GM19455 (cell line): ENCODE data around the gene SCAF11.

Experiments used
- ATAC-seq: cut with Tn5 transposase; IDR thresholded peaks from one replicate; pipeline ENCODE4 v1.9.1; 2021; ENCODE audit not compliant: unreplicated experiment

SCAF11 gene

DNA sequence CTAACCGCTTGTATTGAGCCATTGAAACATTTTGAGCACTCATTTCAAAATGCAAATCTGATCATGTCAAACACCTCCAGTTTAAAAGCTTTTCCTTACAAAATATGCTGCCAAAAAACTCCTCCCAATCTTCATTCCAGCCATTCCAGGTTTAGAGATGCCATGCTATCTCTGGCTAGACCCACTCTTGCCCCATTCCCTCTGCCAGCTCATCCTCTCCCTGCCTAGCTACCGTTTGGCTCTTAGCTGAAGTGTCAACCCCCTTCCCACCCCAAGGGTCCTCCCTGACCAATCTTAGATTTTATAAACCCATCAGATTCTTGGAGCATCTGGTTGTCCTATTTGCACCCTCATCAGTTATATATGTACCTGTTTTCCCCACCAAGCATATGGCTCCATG is 75.0 kb downstream of the SCAF11 start:
- ATAC-seq: no peak

DNA sequence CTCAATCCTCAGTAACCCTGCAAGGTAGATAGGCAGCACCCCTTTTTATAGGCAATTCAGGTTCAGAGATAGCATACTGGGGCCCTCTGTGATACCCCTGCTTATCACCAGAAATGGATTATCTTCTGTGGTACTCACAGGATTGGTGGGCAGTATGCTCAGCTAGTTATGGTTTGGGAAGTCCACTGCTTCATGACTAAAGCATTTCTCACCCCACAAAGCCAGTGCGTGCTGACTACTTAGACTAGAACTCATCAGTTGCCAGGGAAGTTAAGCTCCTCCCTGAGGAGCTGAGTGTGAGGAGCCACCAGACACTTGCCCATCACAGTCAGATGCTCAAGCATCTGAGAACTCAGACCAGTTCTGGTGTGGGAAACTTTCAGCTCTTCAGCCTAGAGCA is 76.3 kb downstream of the SCAF11 start:
- ATAC-seq: no peak

DNA sequence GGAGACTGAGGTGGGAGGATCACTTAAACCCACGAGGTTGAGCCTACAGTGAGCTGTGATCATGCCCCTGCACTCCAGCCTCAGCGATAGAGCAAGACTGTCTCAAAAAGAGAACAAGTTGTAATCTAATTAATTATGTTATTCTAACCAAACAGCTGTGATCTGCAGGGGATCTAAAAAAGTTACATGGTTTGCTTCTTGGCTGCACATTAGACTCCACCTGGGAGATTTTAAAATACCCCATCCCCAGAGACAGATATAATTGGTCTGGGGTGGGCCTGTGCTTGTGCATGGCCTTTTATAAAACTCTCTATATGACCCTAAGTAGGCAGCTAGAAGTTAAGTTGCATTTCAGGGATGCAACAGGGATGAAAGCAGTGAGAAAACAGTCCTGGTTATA is 76.7 kb downstream of the SCAF11 start:
- no peak for ATAC-seq

DNA sequence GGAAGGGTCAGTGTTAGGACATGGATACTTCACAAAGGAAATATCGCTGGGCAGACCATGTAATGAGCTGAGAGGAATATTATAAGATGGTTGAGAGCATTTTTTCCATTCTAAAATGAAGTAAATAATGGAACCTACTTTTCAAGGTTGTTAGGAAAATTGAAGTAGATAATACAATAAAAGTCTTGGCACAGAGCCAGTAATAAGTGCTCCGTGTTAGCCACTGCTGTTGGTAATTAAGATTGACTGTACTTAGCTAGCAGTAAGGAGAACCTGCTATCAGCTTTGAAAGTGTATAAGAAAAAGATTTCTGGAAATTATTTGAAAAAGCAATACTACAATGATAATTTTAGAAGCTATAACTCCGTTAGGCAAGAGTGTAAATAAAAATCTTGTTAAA is 77.6 kb downstream of the SCAF11 start:
- ATAC-seq: no peak

DNA sequence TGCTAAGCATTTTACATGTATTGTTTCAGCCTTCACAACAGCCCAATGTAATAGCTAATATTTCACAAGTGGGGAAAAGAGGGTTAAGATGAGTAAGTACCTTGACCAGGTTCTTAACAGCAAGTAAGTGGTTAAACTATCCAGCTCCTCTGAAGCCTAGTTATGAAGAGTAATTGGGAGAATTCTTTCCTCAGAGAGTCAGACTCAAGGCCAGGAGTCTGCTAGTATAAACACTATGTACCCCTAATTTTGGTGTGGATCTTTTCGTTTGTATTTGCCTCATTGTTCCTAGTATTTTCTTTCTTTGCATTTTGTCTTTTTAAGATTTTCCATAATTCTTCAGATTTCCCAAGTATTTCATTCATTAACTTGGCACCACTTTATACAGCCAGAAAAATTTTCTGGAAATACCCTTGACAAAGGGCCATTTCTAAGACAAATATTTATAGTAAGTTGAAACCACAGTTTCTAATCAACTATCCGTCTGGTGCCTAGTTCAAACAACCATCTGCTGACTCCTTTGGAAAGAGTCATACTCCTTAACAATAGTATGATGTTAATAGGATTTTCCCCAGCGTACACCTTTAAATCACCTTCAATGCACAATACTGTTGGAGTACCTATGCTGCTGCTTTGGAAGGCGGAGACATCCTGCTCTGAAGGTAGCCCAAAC is 81.2 kb downstream of the SCAF11 start:
- ATAC-seq: no peak

DNA sequence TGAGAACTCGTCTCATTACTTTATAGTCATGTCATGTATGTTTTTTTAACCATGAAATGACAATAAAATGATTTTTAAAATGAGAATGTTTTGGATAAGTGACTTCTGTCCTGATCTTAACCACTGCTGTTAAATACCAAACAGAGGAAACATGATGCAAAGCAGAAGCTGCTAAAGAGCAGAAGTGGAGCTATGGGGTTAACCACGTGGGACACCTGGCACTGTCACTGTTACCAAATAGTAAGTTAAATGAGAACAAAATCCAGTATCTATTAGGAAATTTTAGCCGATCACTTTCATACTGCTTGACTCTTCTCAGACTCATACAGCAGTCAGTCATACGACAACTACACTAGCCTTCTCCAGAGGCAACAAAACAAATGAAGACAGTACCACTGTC is 82.4 kb downstream of the SCAF11 start:
- ATAC-seq: peak; percentile 71

DNA sequence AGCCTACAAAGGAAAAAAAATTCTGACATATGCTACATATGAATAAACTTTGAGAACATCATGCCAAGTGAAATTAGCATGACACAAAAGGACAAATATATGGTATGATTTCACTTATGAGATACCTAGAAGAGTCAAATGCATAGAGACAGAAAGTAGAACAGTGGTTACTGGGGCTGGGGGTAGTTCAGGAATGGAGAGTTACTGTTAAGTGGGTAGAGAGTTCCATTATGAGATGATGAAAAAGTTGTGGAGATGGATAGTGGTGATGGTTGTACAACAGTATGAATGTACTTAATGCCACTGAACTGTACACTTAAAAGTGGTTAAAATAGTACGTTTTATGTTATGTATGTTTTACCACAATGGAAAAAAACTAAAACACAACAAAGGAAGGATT is 92.3 kb downstream of the SCAF11 start:
- ATAC-seq: no peak

DNA sequence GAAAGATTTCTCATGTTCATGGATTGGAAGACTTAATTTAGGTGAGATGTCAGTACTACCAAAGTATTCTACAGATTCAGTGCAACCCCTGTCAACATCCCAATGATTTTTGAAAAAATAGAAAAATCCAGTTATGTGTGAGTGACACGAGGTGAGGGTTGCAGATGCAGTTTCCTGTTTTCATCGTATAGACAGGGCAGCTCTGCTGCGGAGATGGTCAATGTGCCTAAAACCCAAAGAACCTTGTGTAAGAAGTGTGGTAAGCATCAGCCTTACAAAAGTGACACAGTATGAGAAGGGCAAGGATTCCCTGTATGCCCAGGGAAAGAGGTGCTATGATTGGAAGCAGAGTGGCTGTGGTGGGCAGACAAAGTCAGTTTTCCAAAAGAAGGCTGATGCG is 94.4 kb downstream of the SCAF11 start:
- ATAC-seq: no peak

DNA sequence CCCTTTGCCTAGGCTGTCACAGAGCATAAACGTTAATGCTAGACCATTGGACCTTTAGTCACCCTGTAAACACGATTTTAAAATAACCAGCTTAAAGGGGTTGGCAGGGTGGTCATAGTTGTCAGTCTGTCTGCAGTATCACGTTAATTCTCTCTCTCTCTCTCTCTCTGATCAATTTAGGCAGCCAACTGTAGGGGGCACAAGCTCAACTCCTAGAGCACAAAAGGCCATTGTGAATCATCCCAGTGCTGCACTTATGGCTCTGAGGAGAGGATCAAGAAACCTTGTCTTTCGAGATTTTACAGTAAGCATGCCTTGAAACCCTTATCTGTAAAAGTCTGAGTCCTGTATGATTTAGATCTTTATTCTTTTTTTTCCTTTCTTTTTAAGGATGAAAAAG is 97.1 kb downstream of the SCAF11 start:
- no peak for ATAC-seq

DNA sequence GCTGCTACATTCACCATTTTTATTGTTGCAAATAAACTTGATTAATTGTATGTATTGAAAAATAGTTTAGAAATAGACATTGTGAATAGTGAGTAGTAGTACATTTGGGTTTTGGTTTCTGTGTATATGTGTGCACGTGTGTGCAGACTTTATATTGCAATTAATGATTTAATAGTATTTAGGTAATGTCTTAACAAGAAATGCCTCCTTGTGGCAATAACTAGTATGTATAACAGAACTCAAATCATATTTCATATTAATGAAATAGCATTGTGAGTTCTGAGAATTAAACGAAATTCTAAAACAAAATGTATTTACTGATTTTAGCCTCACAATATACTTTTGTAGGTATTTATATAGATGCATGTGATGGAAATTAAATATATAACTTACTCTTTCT is 100.1 kb downstream of the SCAF11 start:
- ATAC-seq: no peak

DNA sequence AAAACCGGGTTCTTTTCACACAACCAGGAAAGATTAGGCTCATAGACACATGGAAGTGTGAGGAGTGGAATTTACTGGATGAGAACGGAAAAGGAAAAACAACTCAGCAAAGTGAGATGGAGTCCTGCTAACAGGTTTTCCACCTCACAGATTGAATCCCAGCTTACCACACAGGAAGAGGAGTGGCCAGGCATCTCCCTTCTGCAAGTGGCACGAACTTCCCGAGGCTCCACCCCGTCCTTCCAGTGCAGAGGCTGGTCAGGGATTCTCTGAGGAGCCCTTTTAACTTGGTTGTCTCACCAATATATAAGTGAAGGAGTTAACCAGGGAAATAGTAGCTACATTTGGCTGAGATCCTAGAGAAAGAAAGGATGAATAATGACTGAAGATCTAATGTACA is 102.8 kb downstream of the SCAF11 start:
- ATAC-seq: no peak

DNA sequence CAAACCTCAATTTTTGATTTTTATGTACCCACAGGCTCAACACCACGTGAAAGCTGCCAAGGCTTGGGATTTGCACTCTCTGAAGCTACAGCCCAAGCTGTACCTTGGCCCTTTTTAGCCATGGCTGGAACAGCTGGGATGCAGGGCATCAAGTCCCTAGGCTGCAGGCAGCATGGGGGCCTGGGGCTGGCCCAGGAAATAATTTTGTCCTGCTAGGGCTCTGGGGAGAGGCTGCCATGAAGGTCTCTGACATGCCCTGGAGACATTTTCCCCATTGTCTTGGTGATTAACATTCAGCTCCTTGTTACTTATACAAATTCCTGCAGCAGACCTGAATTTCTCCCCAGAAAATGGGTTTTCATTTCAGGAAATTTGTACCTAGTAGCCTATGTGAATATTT is 103.7 kb downstream of the SCAF11 start:
- ATAC-seq: no peak

DNA sequence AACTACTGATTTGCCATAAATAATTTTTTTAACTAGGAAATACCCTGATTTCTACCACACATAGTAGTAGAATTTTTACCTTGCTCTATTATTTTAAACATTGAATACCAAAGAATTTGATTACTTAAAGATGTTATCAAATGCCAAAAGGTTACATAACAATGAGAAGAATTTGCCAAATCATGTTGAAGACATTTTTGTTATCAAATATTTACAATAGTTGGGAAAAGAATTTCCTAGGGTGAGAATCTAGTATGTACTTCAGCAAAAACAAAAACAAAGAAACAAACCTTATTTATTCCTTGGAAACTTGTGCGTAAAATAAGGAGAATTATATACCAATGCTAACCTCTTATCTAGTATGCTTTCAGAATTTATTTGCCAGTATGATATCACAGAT is 107.2 kb downstream of the SCAF11 start:
- ATAC-seq: no peak

DNA sequence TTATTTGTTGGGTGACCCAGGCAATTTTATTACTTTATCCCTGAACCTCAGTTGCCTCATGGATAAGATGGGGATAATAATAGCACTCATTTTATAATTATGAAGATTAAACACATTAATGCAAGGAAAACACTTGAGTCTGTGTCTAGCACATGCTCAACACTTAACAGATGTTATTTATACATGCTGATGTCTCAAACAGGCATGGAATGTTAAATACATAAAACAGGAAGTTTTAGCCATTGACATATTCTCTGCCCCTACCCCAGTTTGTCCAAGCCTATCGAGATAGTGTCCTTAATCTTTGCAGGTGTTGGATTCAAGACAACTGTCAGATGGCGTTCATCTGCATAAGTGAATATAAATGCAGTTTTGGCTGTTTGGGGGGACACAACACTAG is 109.8 kb downstream of the SCAF11 start:
- ATAC-seq: no peak

DNA sequence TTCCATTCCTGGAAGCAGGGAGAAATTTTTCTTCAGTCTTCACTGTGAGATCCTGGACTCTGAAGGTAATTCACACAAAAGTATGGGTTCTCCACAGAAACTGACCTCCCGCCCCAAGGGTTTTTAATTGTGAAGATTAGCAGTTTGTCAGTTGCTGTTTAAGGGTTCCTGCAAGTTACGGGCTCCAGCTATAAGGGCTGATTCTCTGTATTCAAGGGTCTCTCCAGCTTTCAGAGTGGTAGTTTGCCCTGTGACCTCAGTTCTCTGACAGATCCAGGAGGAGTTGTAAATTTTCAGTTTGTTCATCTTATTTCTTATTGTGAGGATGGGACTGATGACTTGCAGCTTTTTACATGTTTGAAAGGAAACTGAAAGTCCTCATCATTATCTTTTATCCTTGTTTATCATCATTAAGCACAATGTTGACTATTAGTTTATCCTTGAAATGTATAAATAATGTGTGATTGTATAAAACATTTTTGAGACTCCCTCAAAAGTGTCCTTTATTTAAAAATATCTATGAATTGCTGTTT is 110.9 kb downstream of the SCAF11 start:
- no peak for ATAC-seq

DNA sequence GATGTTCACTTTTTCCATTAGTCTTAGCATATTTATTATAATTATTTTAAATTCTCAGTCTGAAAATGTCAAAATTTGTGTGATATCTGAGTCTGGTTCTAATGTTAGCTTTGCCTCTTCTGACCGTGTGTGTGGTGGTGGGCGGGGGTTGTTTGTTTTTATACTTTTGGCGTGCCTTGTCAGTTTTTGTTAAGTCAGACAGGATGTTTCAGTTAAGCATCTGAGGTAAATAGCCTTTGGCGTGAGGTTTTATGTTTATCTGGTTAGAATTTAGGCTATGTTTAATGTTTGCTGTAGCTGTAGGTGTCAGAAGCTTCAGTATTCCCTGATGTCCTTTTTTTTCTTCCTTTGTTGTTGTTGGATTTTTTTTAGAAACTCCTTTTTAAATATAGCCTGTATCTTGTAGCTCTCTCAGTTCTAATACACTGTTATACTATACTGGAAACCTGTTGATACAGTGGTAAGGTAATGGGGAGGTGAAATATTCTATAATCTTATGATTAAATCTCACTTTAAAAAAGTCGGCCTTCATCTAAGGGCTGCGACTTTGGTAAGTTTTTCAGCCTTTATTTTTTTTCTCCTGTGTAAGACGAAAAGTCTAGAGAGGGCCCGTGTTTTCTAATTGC is 111.6 kb downstream of the SCAF11 start:
- no peak for ATAC-seq

DNA sequence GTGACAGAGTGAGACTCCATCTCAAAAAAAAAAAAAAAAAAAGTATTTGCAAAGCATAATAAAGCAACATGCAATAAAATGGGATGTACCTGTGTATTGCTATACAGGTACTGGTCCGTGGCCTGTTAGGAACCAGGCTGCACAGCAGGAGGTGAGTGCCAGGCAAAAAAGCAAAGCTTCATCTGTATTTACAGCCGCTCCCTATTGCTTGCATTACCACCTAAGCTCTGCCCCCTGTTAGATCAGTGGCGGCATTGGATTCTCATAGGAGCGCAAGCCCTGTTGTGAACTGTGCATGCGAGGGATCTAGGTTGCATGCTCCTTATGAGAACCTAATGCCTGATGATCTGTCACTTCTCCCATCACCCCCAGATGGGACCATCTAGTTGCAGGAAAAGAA is 113.3 kb downstream of the SCAF11 start:
- ATAC-seq: no peak

DNA sequence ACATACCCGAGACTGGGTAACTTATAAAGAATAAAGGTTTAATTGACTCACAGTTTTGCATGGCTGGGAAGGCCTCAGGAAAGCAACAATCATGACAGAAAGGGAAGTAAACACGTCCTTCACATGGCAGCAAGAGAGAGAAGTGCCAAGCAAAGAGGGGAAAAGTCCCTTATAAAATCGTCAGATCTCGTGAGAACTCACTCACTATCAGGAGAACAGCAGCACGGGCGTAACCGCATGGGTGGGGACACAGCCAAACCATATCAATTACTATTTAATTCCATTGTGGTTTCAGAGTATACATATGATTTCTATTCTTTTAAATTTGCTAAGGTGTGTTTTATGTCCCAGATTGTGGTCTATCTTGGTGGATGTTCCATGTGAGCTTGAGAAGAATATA is 117.9 kb downstream of the SCAF11 start:
- no peak for ATAC-seq
